SK-N-SH (cell line): Measurements from ENCODE around the gene GOLPH3.

Source experiments
- CTCF ChIP-seq: fragments of 200-600 bp; sonication (generic); IDR thresholded peaks from 2 replicates; pipeline ENCODE4 v1.6.1; 2017; ENCODE audit warnings: antibody characterized with exemption, mild to moderate bottlenecking, moderate library complexity
- EP300 ChIP-seq, 2 experiments: IDR thresholded peaks; 2 replicates each; pipeline versions ENCODE4 v1.4.0 to v1.6.1; 2012; ENCODE audit warnings: borderline replicate concordance in 1 of 2, low read depth in 1 of 2, low read length in 1 of 2
- EZH2phosphoT487 ChIP-seq: fragments of 200-600 bp; sonication (generic); IDR thresholded peaks from 2 replicates; pipeline ENCODE4 v1.6.1; 2017; ENCODE audit warnings: low read depth, mixed run types, mild to moderate bottlenecking, antibody characterized with exemption, moderate library complexity, borderline replicate concordance
- POLR2AphosphoS5 ChIP-seq: IDR thresholded peaks from 2 replicates; pipeline ENCODE4 v1.6.1; 2012; ENCODE audit warnings: low read depth, low read length
- RAD21 ChIP-seq: IDR thresholded peaks from 2 replicates; pipeline ENCODE4 v1.6.1; 2012; ENCODE audit warnings: mild to moderate bottlenecking, low read length
- TAF1 ChIP-seq: IDR thresholded peaks from 2 replicates; pipeline ENCODE4 v1.6.1; 2012; ENCODE audit warnings: low read depth, mild to moderate bottlenecking, low read length, moderate library complexity, borderline replicate concordance
- USF1 ChIP-seq: IDR thresholded peaks from 2 replicates; pipeline ENCODE4 v1.4.0; 2012; ENCODE audit warnings: low read depth, borderline replicate concordance

- TF ChIP-seq TAF1, result no peak
- TF ChIP-seq POLR2AphosphoS5, result no peak
- TF ChIP-seq EZH2phosphoT487, result no peak
- no peak for TF ChIP-seq EP300 (IDR thresholded peaks at IDR 0.05; ENCODE audit: borderline replicate concordance in 1 of 2, low read depth in 1 of 2, low read length in 1 of 2)
- no peak for TF ChIP-seq RAD21
- no peak for TF ChIP-seq CTCF
- TF ChIP-seq USF1, result no peak
These were observed 43.8 kb upstream of the GOLPH3 start for GRCh38 chr5:32217886-32218396.
